Stimulated activated CD8-positive, alpha-beta memory T cell treated with anti-CD3 and anti-CD28 coated beads, Interleukin-15, amount 100 ng/mL, for 4 hours (primary cell): Measurements from ENCODE around the gene SEZ6.

Source experiments
- DNase-seq, 2 donors: peaks; one replicate each; pipeline ENCODE4 v3.0.0-alpha.2; 2020; ENCODE audit warnings: low read depth in 2 of 2

Gene SEZ6

DNA sequence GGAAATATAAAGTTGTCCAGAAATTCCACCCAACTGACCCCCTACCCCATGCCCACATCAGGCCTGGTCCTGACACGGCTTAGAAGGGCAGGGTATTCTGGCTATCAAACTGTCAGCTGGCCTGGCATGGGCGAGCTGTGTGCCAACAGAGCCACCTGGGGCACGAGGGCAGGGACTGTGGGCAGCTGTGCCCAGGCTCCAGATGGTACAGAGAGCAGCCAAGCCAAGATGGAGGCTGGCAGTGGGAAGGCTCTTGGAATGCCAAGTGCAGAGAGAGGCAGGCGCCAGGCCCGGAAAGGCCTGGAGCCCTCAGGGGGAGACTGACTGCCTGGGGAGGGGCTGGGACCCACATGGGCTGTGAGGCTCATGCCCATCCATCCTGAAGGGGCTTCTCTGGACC, 30.2 kb downstream of the SEZ6 start:
- no peak for DNase-seq

DNA sequence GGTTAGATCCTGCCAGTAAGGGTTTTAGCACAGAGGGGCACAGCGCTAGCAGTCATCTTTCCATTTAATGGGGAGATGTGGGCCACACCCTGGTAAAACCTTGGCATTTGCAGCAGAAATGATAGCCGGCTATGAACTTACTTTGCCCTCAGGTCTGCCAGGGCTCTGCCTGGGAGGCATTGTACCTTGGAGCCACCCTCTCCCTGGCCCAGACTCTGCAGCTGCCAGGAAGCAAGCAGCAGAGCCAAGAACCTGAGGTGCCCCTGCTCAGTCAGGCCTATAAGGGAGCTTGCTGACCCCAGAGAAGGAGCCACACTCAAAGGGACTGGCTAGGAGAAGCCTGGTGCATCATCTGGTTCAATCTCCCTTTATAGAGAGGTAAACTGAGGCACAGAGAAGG, 30.8 kb downstream of the SEZ6 start:
- DNase-seq, result no peak

DNA sequence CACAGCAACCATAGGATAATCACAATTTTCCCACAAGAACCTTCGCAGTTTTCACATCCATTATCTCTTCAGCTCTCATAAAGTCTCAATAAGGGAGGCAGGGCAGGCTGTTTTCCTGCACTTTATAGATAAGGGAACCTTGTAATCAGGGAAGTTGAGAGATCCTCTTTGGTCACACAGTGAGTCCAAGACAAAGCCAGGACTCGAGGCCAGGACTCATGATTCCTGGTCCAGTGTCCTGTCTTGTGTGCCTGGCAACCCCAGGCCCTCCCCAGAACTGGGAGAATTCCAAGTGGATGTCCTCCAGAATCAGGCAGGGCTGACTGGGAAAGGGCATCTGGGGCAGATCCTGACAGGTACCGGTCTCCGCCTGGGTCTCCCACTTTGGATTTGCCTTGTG, 31.4 kb downstream of the SEZ6 start:
- no peak for DNase-seq

DNA sequence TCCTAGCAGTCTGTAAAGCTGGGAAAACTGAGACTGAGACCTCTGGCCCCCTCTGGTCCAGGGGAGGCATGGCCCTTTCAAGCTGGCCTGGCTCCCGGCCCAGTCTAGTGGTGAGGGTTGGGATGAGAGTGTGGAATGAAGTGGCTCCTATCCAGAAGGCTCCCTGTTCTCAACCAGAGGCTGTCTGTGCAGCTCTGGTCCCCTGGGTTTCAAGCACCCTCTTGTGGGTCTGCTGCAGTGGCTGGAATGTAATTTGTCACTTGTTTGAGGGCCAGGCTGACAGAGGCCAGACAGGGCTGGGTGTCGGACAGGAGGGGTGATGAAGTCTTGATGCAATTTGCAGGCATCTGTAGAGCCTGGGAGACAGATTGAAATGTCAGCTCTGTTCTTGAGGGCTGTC, 32.4 kb downstream of the SEZ6 start:
- DNase-seq, result no peak

DNA sequence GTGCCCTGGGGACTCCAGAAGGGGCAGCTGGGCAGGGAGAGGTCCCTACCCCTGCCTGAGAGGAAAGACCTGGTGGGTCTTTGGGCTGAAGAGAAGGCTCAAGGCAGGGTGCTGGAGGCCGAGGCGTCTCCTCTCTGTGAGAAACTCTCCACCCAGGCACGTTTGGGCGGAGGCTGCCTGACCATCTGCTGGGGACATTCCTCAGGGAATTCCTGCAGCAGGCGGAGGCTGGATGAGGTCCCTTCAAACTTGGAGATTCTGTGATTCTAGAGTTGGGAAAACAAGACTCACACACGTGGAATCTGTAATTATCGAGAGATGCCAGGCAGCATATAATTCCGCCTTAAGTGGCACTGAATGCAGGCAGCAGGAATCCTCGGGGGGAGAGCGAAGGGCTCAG, 33.4 kb downstream of the SEZ6 start:
- no peak for DNase-seq

DNA sequence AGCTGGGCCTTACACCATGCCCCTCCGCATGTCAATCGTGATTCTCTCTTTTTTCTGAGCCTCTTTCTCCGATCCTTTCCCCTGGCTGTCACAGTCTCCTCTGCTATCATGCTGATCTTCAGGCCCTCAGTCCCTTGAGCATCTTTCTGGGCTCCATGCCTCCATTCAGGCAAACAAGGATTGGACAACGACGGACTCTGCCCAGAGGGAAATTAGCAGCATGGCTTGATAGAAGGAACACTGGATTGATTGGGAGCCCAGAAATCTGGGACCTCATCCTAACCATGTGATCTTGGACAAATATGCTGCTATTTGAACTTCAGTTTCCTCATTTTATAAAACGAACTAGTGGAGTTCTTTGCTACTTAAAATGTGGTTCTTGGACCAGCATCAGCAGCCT, 35.0 kb downstream of the SEZ6 start:
- no peak for DNase-seq

DNA sequence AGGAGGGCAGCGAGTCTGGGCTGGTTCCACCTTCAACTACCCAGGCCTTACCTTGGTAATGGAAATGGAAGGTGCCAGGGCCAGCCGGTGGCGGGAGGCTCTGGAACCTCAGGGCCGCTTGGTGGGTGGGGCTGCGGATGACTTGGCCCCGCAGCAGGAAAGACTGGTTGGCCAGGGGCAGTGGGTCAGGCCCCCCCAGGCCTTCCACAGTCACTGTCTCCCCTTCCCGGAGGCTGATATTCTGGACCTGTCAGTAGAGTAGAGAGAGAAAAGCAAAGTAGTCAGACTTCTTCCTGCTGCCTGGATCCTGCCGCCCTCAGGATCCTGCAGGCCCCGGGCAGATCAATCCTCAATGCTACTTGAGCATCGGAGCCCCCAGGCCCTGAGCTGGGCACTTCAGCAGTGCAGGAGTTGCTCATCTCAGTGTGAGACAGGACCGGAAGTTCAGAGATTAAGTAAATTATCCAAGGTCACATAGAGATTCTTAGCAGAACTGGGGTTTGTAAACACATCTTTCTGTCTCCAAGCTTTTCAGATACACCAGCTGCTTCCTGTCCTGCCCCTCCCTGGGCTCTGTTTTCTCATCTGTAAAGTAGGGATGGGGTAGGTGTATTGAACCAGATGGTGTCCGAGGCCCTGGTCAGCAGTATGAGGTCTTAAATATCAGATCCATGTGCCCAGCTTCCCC, 36.0 kb downstream of the SEZ6 start:
- no peak for DNase-seq

DNA sequence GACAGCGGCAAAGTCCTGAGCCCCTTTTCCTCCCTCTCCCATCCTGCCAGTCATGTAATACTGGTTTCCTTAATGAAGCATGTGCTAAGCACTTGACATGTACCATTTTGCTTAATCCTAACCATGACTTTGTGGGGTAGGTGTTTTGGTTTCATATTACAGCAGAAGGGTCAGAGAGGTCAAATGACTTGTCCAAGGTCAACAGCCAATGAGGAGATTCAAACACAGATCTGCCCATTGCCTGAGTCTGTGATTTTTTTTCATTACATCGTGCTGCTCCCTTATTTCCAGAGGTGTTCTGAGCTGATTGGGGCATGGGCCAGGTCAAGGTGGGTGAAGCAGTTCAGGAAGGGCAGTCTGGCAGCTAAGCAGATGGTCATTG, 36.9 kb downstream of the SEZ6 start:
- no peak for DNase-seq

DNA sequence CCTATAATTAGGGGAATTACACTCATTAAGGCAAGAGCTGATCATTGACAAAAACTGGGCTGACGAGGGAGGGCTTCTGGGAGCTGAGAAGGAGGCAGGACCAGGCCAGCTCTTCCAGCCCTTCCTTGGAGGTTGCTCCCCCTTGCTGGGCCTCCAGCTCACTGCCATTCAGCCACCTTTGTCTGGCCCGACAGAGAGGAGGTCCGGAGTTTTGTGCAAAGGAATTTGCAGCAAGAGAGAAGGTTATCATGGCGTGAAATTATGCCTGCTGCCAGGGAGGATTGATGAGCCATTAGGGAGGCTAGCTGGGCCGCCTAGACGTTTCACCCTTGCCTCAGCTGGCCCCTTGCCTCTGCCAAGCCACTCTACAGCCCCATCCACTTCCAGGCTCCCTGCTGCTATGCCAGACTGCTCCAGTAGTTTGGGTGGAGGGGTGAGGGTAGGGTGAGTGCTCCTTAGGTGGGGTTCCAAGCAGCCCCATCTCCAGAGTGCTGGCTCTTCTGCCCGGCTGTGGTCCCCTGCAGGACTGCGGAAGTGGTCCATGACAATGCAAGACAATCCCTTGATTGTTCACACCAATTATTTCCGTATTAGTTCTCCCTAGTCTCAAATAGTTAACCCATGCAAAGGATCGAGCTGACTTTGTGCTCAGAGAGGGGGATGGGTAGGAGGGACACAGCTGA, 37.5 kb downstream of the SEZ6 start:
- no peak for DNase-seq

DNA sequence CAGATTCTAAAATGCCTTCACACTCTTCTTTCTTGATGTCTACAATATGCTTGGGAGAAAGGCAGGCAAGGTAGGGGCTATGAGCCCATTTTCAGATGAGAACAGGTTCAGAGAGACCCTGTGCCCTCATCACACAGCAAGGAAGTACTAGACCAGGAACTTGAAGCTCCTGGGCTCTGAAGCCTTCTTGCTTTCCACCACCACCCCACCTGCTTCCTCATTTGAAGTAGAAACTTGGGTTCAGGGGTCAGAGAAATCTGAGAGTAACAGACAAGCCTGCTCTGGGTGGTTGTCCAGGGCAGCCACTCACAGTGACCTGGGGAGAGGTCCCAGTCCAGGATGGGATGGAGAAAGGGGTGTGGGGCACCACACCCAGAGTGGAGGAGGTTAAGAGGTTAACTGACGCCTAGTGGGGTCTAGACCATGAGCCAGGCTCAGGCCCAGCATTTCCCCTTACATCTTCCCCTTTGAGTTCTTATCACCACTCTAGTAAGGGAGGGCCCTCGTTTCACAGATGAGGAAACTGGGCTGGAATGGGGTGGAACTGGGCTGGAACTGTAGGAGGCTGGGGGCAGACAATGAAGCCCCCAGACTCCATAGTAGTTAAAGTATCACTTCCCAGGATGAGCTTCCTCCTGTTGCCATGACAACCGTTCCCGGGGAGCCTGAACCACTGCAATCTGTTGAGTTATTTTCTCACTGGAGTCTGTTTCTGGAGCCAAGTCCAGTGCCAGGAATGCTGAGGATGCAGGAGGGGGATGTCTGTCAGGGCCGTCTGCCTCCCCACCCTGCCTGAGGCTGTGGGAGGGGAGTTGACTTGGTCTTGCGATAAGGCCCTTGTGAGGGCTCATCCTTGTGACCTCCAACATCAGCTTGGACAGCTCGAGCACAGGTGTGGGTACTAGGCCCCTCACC, 38.4 kb downstream of the SEZ6 start:
- DNase-seq, result no peak

DNA sequence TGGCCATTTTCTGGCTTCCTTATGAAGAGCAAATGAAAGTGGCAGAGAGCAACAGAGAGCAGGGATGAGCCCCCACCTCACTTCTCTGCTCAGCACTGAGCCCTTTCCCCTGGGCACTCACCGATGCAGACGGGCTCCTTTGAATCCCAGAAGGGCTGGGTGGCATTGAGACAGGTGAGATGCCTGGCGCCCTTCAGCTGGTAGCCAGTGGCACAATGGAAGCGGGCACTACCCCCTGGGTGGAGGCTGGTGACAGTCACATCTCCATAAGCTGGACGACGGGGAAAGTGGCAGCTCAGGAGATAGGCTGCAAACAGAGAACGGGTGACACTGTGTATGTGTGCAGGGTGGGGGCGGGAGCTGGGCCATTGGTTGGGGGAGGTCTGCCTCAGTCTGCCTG, 42.0 kb downstream of the SEZ6 start:
- DNase-seq, result no peak

DNA sequence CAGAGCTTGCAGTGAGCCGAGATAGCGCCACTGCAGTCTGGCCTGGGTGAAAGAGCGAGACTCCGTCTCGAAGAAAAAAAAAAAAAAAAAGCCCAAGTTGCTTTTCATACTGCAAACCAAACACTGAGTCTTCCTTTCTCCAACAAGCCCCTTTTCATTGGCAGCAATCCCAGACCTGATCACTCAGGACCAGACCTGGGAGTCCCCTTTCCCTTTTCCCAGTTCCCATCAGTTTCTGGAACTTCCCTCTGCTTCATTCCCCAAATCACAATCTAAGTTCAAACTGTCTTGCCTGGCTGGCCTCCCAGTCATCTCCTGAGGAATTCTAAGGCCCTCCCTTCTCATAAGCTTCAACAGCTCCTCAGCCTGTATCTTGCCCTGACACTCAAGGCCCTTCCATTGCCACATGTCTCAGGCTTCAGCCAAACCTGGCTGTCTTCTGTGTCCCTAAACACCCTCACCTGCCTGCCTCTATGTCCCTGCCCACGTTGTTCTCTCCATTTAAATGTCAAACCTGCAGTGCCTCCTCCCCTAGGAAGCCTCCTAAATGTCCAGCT, 42.7 kb downstream of the SEZ6 start:
- no peak for DNase-seq

DNA sequence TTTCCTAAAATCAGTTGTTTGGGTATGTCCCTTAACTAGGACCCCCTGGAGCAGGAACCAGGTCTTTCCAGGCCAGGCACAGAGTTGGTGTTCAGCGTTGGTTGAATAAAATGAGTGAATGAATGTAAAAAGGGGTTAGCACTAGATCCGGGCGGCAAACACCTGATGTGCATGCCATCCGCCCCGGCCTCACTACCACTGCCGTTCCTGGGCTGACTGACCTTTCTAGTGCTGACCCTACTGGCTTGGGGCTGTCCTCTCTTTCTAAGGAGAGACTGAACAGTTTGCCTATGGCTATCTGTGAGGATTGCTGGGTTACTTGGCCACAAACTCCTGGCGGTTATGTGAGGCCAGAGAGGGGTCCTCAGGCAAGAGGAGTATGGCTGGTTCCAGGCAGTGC, 44.4 kb downstream of the SEZ6 start:
- DNase-seq, result no peak

DNA sequence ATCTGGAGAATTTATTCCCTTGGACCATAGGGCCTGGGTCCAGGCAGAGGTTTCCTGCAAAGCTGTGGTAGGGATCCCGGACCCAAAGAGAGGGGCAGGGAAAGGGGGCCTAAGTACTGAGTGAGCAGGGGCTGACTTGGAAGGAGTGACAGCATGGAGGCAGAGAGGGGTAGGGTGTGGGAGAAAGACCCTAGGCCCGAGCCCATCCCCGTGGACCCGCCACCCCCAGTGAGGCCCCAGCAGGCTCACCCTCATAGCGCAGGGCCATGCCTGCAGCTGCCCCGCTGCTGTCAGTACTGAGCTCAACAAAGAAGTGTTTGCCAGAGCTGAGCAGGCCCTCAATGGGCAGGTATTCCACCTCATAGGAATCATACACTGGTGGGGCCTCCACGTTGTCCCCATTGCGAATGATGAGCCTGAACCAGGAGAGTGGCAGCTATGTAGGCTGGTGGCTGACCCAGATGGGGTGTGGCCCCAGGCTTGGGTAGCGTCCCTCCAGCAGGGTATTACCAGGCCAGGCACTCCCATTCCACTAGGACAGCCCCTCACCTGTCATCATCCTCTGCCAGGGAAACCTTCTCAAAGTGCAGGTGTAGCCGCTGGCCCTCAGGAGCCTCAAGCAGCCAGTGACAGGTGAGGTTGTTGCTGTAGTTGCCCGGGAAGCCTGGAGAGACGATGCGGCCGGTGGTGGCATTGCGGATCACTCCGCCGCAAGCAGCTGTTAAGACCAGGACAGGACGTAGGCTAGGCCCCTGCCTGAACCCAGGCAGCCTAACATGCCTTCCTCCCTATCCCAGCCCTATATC, 45.4 kb downstream of the SEZ6 start:
- DNase-seq, result no peak

DNA sequence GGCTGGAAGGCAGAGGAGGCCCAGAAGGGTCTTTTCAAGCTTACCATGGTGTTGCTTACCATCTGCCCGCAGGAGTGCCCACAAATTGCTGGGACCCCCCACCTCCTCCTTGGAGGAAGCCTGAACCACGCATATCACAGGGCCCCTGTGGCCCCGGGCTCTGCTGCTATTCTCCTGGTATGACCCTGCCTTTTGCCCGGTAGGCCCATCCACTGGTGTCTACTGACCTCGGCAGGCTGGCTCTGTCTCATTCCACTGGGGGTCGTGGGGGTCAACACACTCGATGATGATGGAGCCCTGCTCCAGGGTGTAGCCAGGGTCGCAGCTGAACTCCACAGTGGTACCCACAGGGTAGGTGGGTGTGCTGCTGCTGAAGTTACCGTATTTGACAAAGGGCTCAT, 46.4 kb downstream of the SEZ6 start:
- DNase-seq, result no peak

DNA sequence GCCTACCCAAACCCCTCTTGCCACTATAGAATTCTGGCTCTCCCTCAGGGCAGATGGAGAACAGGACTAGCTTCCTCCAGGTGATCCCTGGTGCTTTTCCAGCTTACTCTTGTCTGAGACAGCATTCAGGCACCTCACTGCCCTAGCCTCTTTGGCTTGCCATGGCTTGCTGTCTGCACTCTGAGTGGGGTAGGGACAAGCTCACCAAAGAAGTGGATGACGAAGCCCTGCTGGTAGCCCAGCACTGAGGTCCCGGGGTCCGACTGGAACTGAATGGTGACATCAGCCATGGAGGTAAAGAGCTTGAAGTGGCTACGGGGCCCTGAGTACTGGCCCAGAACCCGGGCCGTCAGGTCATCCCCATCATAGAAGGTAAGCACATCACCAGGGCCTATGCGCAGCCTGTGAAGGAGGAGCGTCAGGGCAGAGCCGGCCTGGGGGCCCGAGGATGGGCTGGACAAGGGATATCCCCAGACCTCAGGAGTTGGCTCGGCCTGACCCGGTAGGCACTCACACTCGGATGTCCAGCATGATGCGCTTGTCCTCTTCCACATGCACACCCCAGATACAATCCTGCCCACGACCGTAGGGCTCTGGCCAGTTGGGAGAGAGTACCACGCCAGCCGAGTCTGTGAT, 46.9 kb downstream of the SEZ6 start:
- DNase-seq, result no peak

DNA sequence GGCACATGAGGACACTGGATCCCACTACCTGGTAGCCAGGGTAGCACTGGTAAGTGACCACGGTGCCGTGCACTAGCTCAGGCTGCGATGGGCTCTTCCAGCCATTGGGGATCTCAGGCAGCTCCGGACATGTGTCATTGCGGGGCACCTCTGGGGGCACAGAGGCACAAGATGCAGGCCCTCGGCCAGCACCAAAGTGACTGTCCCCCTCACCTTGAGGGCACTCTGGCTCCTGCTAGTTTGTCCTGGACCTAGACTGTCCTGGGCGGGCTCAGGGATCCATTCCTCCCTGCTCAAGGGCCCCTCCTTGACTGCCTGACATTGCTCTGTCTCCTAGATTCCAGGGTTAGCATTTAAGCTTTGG, 47.9 kb downstream of the SEZ6 start:
- no peak for DNase-seq

DNA sequence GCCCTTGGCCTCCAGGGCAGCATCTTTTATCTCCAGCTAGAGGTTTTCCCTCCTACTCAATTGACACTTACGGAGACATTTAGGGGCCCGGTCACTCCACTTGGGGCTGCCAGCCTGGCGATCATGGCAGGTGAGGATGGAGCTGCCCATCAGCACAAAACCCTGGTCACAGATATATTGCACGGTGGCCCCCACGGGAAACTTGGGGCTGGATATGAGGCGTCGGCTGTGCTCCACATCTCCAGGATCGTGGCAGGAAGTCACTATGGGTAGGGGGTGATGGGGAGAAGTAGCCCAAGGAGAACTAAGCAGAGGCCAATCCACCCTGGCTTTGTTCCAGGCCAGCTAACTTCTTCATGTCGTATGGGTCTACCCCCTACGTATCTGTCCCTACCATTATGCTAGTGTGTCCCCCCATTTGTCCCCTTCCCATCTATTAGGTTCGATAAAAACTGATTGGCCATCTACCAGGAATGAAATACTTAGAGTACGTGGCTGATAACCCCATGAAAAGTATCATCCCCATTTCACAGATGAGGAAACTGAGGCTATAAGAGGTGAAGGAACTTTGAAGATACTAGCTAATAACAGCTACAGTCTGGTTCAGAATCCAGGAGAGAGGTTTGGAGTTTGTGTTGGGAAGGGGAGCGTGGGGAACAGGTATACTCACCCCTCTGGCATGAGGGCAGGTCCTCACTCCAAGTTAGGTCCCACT, 48.4 kb downstream of the SEZ6 start:
- no peak for DNase-seq

DNA sequence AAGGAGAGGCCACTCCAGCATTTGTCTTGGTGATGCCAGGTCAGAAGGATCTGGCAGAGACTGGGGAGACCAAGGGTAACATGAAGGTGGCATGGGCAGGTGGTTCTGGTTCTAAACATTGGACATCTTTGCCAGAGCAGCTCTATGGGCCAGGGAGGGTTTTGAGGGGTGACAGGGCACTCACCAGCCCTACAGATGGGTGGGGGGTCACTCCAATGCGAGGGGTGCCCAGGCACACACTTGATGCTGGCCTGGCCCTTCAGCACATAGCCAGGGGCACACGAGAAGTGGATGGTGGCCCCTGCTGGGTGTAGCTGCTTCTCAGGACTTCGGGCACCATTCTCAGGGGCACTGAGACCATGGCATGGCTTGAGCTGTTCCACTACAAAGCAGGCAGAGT, 49.0 kb downstream of the SEZ6 start:
- no peak for DNase-seq

DNA sequence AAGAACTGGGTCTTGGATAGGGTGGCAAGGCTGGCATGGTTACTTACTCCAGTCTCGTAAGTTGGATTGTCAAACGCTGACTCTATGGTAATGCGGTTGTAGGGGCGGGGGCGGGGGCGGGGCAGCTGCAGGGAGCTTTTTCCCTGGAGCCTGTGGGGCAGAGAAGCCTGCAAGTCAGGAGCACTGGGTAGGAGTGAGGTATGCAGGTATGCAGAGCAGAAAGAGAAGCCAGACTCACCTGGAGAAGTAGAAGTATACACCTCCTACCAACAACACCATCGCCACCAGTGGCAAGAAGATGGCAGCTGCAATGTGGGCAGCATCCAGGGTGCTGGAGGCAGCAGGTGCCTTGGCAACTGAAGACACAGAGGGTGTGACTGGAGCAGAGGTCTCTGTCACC, 49.7 kb downstream of the SEZ6 start:
- no peak for DNase-seq

DNA sequence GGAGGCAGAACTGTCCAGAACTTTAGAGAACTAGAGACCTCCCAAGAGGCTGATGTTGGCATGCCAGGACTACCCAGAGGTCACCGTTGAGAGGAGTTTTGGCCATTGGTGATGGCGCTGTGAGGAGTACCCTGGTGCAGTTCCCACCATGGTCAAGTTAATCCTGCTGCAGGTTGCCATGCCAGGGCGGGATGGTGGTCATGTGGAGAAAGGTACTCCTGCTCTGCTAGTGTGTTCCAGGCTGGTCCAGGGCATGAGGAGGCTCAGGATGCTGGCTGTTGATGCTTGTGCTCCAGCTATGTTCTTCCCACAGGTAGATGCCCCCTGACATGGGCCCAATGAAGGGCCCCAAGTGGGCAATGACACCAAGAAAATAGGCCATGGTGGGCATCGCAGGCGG, 50.4 kb downstream of the SEZ6 start:
- no peak for DNase-seq
